ENCODE measurements around the gene PARD3.
"Not testable (repeated sequence)": the region's sequence is repeated elsewhere in the genome, so short reads cannot be mapped to it uniquely, and the experiment has no call there.

The PARD3 gene

GRCh38 chr10:34446049-34446448 is 369.0 kb downstream of the PARD3 start:
- Mint-ChIP-seq H3K9me3 (no peaks in the 10 kb centered on the region), H3K4me3 (no peak overlapping the region), H3K27ac (no peak overlapping the region), H3K27me3 (no peaks in the 10 kb centered on the region), H3K4me1 (no peaks in the 10 kb centered on the region)
- ATAC-seq (no peak), DNase-seq (no peak)

- DNase-seq (no peak), ATAC-seq (no peak)
- Mint-ChIP-seq H3K9me3 (no peaks in the 10 kb centered on the region), H3K4me1 (no peaks in the 10 kb centered on the region), H3K4me3 (no peak overlapping the region), H3K27me3 (no peaks in the 10 kb centered on the region), H3K27ac (no peak overlapping the region)
Observed at GRCh38 chr10:34444223-34445183, 370.6 kb downstream of the PARD3 start.

GRCh38 chr10:34439386-34439785 is 375.7 kb downstream of the PARD3 start:
- not testable (repeated sequence) for ATAC-seq, H3K4me1 Mint-ChIP-seq, H3K27me3 Mint-ChIP-seq, H3K4me3 Mint-ChIP-seq, DNase-seq, H3K9me3 Mint-ChIP-seq, H3K27ac Mint-ChIP-seq

GRCh38 chr10:34438741-34439140 is 376.4 kb downstream of the PARD3 start:
- Mint-ChIP-seq H3K9me3 (no peaks in the 10 kb centered on the region), H3K4me3 (no peak overlapping the region), H3K27ac (no peak overlapping the region), H3K27me3 (no peaks in the 10 kb centered on the region), H3K4me1 (no peaks in the 10 kb centered on the region)
- ATAC-seq = no peak
- no peak for DNase-seq

GRCh38 chr10:34437906-34438305 is 377.2 kb downstream of the PARD3 start:
- Mint-ChIP-seq H3K4me1 (no peaks in the 10 kb centered on the region), H3K4me3 (no peak overlapping the region), H3K9me3 (no peaks in the 10 kb centered on the region), H3K27me3 (no peaks in the 10 kb centered on the region), H3K27ac (no peak overlapping the region)
- DNase-seq = no peak
- no peak for ATAC-seq

- DNase-seq = no peak
- Mint-ChIP-seq H3K27me3 (peaks cover 6% of the 10 kb centered on the region), H3K4me3 (no peak overlapping the region), H3K4me1 (no peaks in the 10 kb centered on the region), H3K27ac (no peak overlapping the region), H3K9me3 (no peaks in the 10 kb centered on the region)
- ATAC-seq = no peak
Observed at GRCh38 chr10:34434119-34434594, 380.9 kb downstream of the PARD3 start.

GRCh38 chr10:34433241-34434076 is 381.6 kb downstream of the PARD3 start:
- Mint-ChIP-seq H3K4me1 (no peaks in the 10 kb centered on the region), H3K4me3 (no peak overlapping the region), H3K27ac (no peak overlapping the region), H3K27me3 (peaks cover 6% of the 10 kb centered on the region), H3K9me3 (no peaks in the 10 kb centered on the region)
- no peak for ATAC-seq
- no peak for DNase-seq

- no peaks in the 10 kb centered on the region for H3K9me3 Mint-ChIP-seq
- H3K4me1 Mint-ChIP-seq = no peaks in the 10 kb centered on the region
- no peak overlapping the region for H3K4me3 Mint-ChIP-seq
- no peak overlapping the region for H3K27ac Mint-ChIP-seq
- peaks cover 6% of the 10 kb centered on the region for H3K27me3 Mint-ChIP-seq
- ATAC-seq (no peak), DNase-seq (no peak)
Observed at GRCh38 chr10:34432589-34432988, 382.5 kb downstream of the PARD3 start.

- H3K9me3 Mint-ChIP-seq = no peaks in the 10 kb centered on the region
- H3K4me1 Mint-ChIP-seq = no peaks in the 10 kb centered on the region
- DNase-seq = no peak
- H3K4me3 Mint-ChIP-seq = no peak overlapping the region
- ATAC-seq = no peak
- H3K27me3 Mint-ChIP-seq = peaks cover 6% of the 10 kb centered on the region
- no peak overlapping the region for H3K27ac Mint-ChIP-seq
Observed at GRCh38 chr10:34430685-34431084, 384.4 kb downstream of the PARD3 start.

GRCh38 chr10:34428501-34428900 is 386.6 kb downstream of the PARD3 start:
- ATAC-seq (no peak), DNase-seq (no peak)
- H3K27ac Mint-ChIP-seq = no peak overlapping the region
- no peaks in the 10 kb centered on the region for H3K9me3 Mint-ChIP-seq
- H3K4me1 Mint-ChIP-seq = no peaks in the 10 kb centered on the region
- no peak overlapping the region for H3K4me3 Mint-ChIP-seq
- H3K27me3 Mint-ChIP-seq = peaks cover 6% of the 10 kb centered on the region

GRCh38 chr10:34427911-34428216 is 387.2 kb downstream of the PARD3 start:
- Mint-ChIP-seq H3K4me1 (no peaks in the 10 kb centered on the region), H3K27ac (no peak overlapping the region), H3K27me3 (peaks cover 6% of the 10 kb centered on the region), H3K4me3 (no peak overlapping the region), H3K9me3 (no peaks in the 10 kb centered on the region)
- no peak for DNase-seq
- ATAC-seq = no peak

- not testable (repeated sequence) for H3K4me3 Mint-ChIP-seq, ATAC-seq, H3K27ac Mint-ChIP-seq, H3K4me1 Mint-ChIP-seq, H3K27me3 Mint-ChIP-seq, DNase-seq, H3K9me3 Mint-ChIP-seq
Observed at GRCh38 chr10:34427158-34427910, 387.8 kb downstream of the PARD3 start.

- not testable (repeated sequence) for H3K27ac Mint-ChIP-seq, H3K9me3 Mint-ChIP-seq, H3K4me1 Mint-ChIP-seq, H3K4me3 Mint-ChIP-seq, ATAC-seq, DNase-seq, H3K27me3 Mint-ChIP-seq
Observed at GRCh38 chr10:34426538-34427157, 388.4 kb downstream of the PARD3 start.

- no peak overlapping the region for H3K27ac Mint-ChIP-seq
- no peaks in the 10 kb centered on the region for H3K4me1 Mint-ChIP-seq
- no peak for DNase-seq
- H3K27me3 Mint-ChIP-seq = peaks cover 3% of the 10 kb centered on the region
- H3K4me3 Mint-ChIP-seq = no peak overlapping the region
- ATAC-seq = no peak
- no peaks in the 10 kb centered on the region for H3K9me3 Mint-ChIP-seq
Observed at GRCh38 chr10:34426041-34426440, 389.1 kb downstream of the PARD3 start.
